H1 (cell line): Measurements from ENCODE around the gene SSTR4. TPM values are rescaled to one million over a fixed set of nuclear protein-coding genes. Genes with fewer than 3 reads are reported as not detected.

Experiments
- CTCF ChIA-PET: fragments of 300-600 bp; sonication (Branson Sonifier 250); formaldehyde crosslinking; loops from one replicate; lab custom pipeline; 2021; ENCODE audit not compliant: partially characterized antibody; lab: Charles Lee
- POLR2A ChIA-PET: fragments of 300-600 bp; sonication (Branson Sonifier 250); formaldehyde crosslinking; loops from one replicate; lab custom pipeline; 2021; ENCODE audit warnings: inconsistent platforms; ENCODE audit not compliant: partially characterized antibody; lab: Charles Lee
- DNase-seq, 2 experiments: peaks; one replicate each; pipeline versions ENCODE4 v3.0.0 to v3.0.0-alpha.2; 2010 to 2022; ENCODE audit warnings: low spot score in 2 of 2, low read depth in 1 of 2, mixed read lengths in 1 of 2
- FAIRE-seq: peaks from 2 replicates; lab custom pipeline; 2011; peaks lifted over from hg19 to GRCh38; lab: Jason Lieb, UNC
- H2AFZ ChIP-seq: 2 replicates; pipeline ENCODE4 v1.8.1; 2012; ENCODE audit warnings: low read length, inconsistent platforms
- H2AK5ac ChIP-seq: 2 replicates; pipeline ENCODE4 v1.6.1; 2013; ENCODE audit warnings: low read depth, low read length
- H2BK120ac ChIP-seq: replicated peaks from 2 replicates; pipeline ENCODE3; 2013; ENCODE audit warnings: low read depth, low read length, inconsistent platforms
- H2BK12ac ChIP-seq: 2 replicates; pipeline ENCODE4 v1.6.1; 2013; ENCODE audit warnings: low read depth, low read length
- H2BK15ac ChIP-seq: 2 replicates; pipeline ENCODE4 v1.6.1; 2013; ENCODE audit warnings: low read length
- H2BK20ac ChIP-seq: 2 replicates; pipeline ENCODE4 v1.6.1; 2013; ENCODE audit warnings: low read length
- H2BK5ac ChIP-seq: 2 replicates; pipeline ENCODE4 v1.6.1; 2013; ENCODE audit warnings: low read depth, low read length
- H3K14ac ChIP-seq: 2 replicates; pipeline ENCODE4 v1.6.1; 2013; ENCODE audit warnings: inconsistent platforms; ENCODE audit not compliant: insufficient read length
- H3K18ac ChIP-seq: 2 replicates; pipeline ENCODE4 v1.6.1; 2013; ENCODE audit warnings: low read length; ENCODE audit errors: extremely low read depth
- H3K23ac ChIP-seq: 2 replicates; pipeline ENCODE4 v1.6.1; 2013; ENCODE audit warnings: inconsistent platforms; ENCODE audit not compliant: insufficient read length
- H3K23me2 ChIP-seq: 2 replicates; pipeline ENCODE4 v1.6.1; 2013; ENCODE audit warnings: low read depth, low read length
- H3K27ac ChIP-seq: 2 replicates; pipeline ENCODE4 v1.6.1; 2011; ENCODE audit warnings: low read depth, low read length, inconsistent platforms
- H3K27me3 ChIP-seq, 4 experiments: replicated peaks in 1 of 4; 1 replicate in 1 of 4; 2 replicates in 3 of 4; pipeline versions ENCODE4 v1.6.1 to v1.8.1; 2011 to 2013; ENCODE audit warnings: low read length in 3 of 4, mild to moderate bottlenecking in 3 of 4, inconsistent platforms in 2 of 4, mixed read lengths in 2 of 4, moderate library complexity in 1 of 4; ENCODE audit not compliant: control insufficient read depth in 3 of 4, insufficient read depth in 3 of 4; ENCODE audit errors: extremely low read depth in 1 of 4
- H3K36me3 ChIP-seq, 4 experiments: 2 replicates each; pipeline versions ENCODE4 v1.6.1 to v1.8.1; 2011 to 2013; ENCODE audit warnings: mild to moderate bottlenecking in 4 of 4, low read length in 3 of 4, moderate library complexity in 2 of 4, control low read depth in 1 of 4, inconsistent platforms in 1 of 4; ENCODE audit not compliant: insufficient read depth in 4 of 4, control insufficient read depth in 2 of 4
- H3K4ac ChIP-seq: replicated peaks from 2 replicates; pipeline ENCODE3; 2013; ENCODE audit warnings: low read length, low read depth, mixed read lengths, inconsistent platforms; ENCODE audit not compliant: insufficient read length
- H3K4me1 ChIP-seq, 4 experiments: replicated peaks in 1 of 4; 1 replicate in 1 of 4; 2 replicates in 3 of 4; pipeline versions ENCODE4 v1.6.1 to v1.8.1; 2011 to 2013; ENCODE audit warnings: low read length in 3 of 4, inconsistent platforms in 2 of 4, mixed read lengths in 1 of 4; ENCODE audit not compliant: insufficient read depth in 4 of 4, control insufficient read depth in 3 of 4
- H3K4me2 ChIP-seq, 2 experiments: 2 replicates each; pipeline versions ENCODE4 v1.6.1 to v1.8.1; 2011 to 2013; ENCODE audit warnings: low read depth in 2 of 2, low read length in 2 of 2, control low read depth in 1 of 2, inconsistent platforms in 1 of 2, mild to moderate bottlenecking in 1 of 2; ENCODE audit not compliant: insufficient read depth in 1 of 2
- H3K4me3 ChIP-seq, 4 experiments: fragments of 200-600, 300-600 bp in 1 of 4; sonication (generic), shearing (Covaris generic), sonication (Bioruptor Twin) in 1 of 4; 2 replicates each; pipeline versions ENCODE4 v1.5.1 to v1.8.1; 2011 to 2016; ENCODE audit warnings: low read length in 4 of 4, low read depth in 3 of 4, control low read depth in 2 of 4, inconsistent platforms in 2 of 4, mild to moderate bottlenecking in 2 of 4, mixed read lengths in 1 of 4, moderate library complexity in 1 of 4; ENCODE audit not compliant: insufficient read depth in 2 of 4; ENCODE audit errors: extremely low read depth in 1 of 4
- H3K56ac ChIP-seq: replicated peaks from 2 replicates; pipeline ENCODE3; 2013; ENCODE audit warnings: low read depth, mild to moderate bottlenecking, mixed read lengths, low read length, inconsistent platforms; ENCODE audit not compliant: insufficient read length
- H3K79me1 ChIP-seq: 2 replicates; pipeline ENCODE4 v1.6.1; 2013; ENCODE audit warnings: low read depth, low read length, control low read depth
- H3K79me2 ChIP-seq, 2 experiments: 2 replicates each; pipeline versions ENCODE4 v1.6.1 to v1.8.1; 2012 to 2013; ENCODE audit warnings: low read length in 2 of 2, mild to moderate bottlenecking in 2 of 2, inconsistent platforms in 1 of 2; ENCODE audit not compliant: insufficient read depth in 2 of 2, control insufficient read depth in 1 of 2
- H3K9ac ChIP-seq, 4 experiments: replicated peaks in 1 of 4; 1 replicate in 1 of 4; 2 replicates in 3 of 4; pipeline versions ENCODE4 v1.6.1 to v1.8.1; 2011 to 2013; ENCODE audit warnings: low read depth in 3 of 4, low read length in 3 of 4, control low read depth in 2 of 4, mild to moderate bottlenecking in 2 of 4, moderate library complexity in 2 of 4, inconsistent platforms in 1 of 4; ENCODE audit errors: extremely low read depth in 1 of 4
- H3K9me3 ChIP-seq, 2 experiments: 2 replicates each; pipeline versions ENCODE4 v1.6.1 to v1.8.1; 2012 to 2013; ENCODE audit warnings: mild to moderate bottlenecking in 2 of 2, moderate library complexity in 2 of 2, control low read depth in 1 of 2, inconsistent platforms in 1 of 2, low read depth in 1 of 2, low read length in 1 of 2, mixed read lengths in 1 of 2; ENCODE audit not compliant: insufficient read depth in 2 of 2
- H4K20me1 ChIP-seq, 2 experiments: replicated peaks in 1 of 2; 2 replicates each; pipeline versions ENCODE3 to v1.8.1; 2011 to 2013; ENCODE audit warnings: inconsistent platforms in 2 of 2, low read length in 2 of 2, mild to moderate bottlenecking in 1 of 2; ENCODE audit not compliant: insufficient read depth in 2 of 2, control insufficient read depth in 1 of 2
- H4K5ac ChIP-seq: 2 replicates; pipeline ENCODE4 v1.6.1; 2013; ENCODE audit warnings: low read length, low read depth, mixed read lengths, inconsistent platforms; ENCODE audit not compliant: insufficient read length
- H4K8ac ChIP-seq: 2 replicates; pipeline ENCODE4 v1.8.0; 2013; ENCODE audit warnings: mild to moderate bottlenecking, moderate library complexity, low read length, inconsistent platforms; ENCODE audit not compliant: insufficient read depth; ENCODE audit errors: extremely low read depth
- H4K91ac ChIP-seq: replicated peaks from 2 replicates; pipeline ENCODE3; 2013; ENCODE audit warnings: low read length, mixed read lengths, inconsistent platforms; ENCODE audit not compliant: insufficient read length
- BRCA1 ChIP-seq: IDR thresholded peaks from 2 replicates; pipeline ENCODE4 v1.6.1; 2012; ENCODE audit warnings: low read depth, low read length, improper control_type of control experiment
- EP300 ChIP-seq, 2 experiments: IDR thresholded peaks; 1 replicate in 1 of 2; 2 replicates in 1 of 2; pipeline ENCODE4 v1.6.1; 2011 to 2012; ENCODE audit warnings: low read depth in 2 of 2, low read length in 2 of 2, mild to moderate bottlenecking in 2 of 2, borderline replicate concordance in 1 of 2, inconsistent platforms in 1 of 2, moderate library complexity in 1 of 2
- EZH2 ChIP-seq: fragments of 200-600 bp; sonication (generic); IDR thresholded peaks from 2 replicates; pipeline ENCODE4 v1.7.1; 2012; ENCODE audit warnings: low read depth, mild to moderate bottlenecking, moderate library complexity, low read length, inconsistent platforms; ENCODE audit not compliant: severe bottlenecking
- GABPA ChIP-seq: IDR thresholded peaks from 2 replicates; pipeline ENCODE4 v1.6.1; 2011; ENCODE audit warnings: mild to moderate bottlenecking, low read length, moderate library complexity, borderline replicate concordance; ENCODE audit not compliant: insufficient read depth
- GTF2F1 ChIP-seq: IDR thresholded peaks from 2 replicates; pipeline ENCODE4 v1.6.1; 2012; ENCODE audit warnings: low read depth, low read length, improper control_type of control experiment, borderline replicate concordance
- HDAC6 ChIP-seq: IDR thresholded peaks from one replicate; pipeline ENCODE4 v1.7.1; 2012; ENCODE audit warnings: low read depth, mild to moderate bottlenecking, inconsistent platforms, low read length, moderate library complexity
- JUN ChIP-seq: IDR thresholded peaks from 2 replicates; pipeline ENCODE4 v1.6.1; 2011; ENCODE audit warnings: low read depth, mild to moderate bottlenecking, improper control_type of control experiment, low read length
- KDM5A ChIP-seq: fragments of 200-600 bp; IDR thresholded peaks from 2 replicates; pipeline ENCODE4 v1.7.1; 2012; ENCODE audit warnings: mild to moderate bottlenecking, low read length, inconsistent platforms, mixed read lengths
- POLR2A ChIP-seq, 2 experiments: IDR thresholded peaks; 1 replicate in 1 of 2; 2 replicates in 1 of 2; pipeline ENCODE4 v1.6.1; 2011; ENCODE audit warnings: low read depth in 2 of 2, low read length in 2 of 2, mild to moderate bottlenecking in 2 of 2; ENCODE audit errors: control extremely low read depth in 1 of 2
- POLR2AphosphoS5 ChIP-seq: IDR thresholded peaks from 2 replicates; pipeline ENCODE4 v1.6.1; 2011; ENCODE audit warnings: low read depth, low read length
- RBBP5 ChIP-seq: IDR thresholded peaks from 2 replicates; pipeline ENCODE4 v1.7.1; 2012; ENCODE audit warnings: low read depth, mild to moderate bottlenecking, inconsistent platforms, low read length, moderate library complexity, borderline replicate concordance
- SP4 ChIP-seq: IDR thresholded peaks from 2 replicates; pipeline ENCODE4 v1.6.1; 2012; ENCODE audit warnings: low read length, inconsistent platforms
- SRF ChIP-seq: IDR thresholded peaks from 2 replicates; pipeline ENCODE4 v1.6.1; 2011; ENCODE audit warnings: mild to moderate bottlenecking, low read depth, low read length, moderate library complexity
- WGBS, 2 experiments: shearing (Covaris generic) in 1 of 2; methylation state at CpG; one replicate each; pipeline versions ENCODE4 v1.1.6 to v1.1.7; 2013 to 2015; ENCODE audit warnings: low lambda C conversion rate in 2 of 2, mixed read lengths in 2 of 2, inconsistent platforms in 1 of 2, low coverage in 1 of 2, missing lambda C conversion rate in 1 of 2; ENCODE audit not compliant: insufficient replicate concordance in 2 of 2, insufficient coverage in 1 of 2, insufficient read length in 1 of 2; ENCODE audit errors: extremely low coverage in 1 of 2, missing lambda C conversion rate in 1 of 2; 5-methylcytosine and 5-hydroxymethylcytosine counted together
- polyA plus RNA-seq, 7 experiments: library from polyadenylated mRNA; depleted of rRNA in 3 of 7; stranded (reverse) in 5 of 7; unstranded in 2 of 7; fragments of >200 nt in 5 of 7; fragments of 200-250 nt in 2 of 7; gene quantifications; 1 replicate in 5 of 7; 2 replicates in 1 of 7; 4 replicates in 1 of 7; pipeline versions ENCODE4 v1.2.1 to v1.2.3, GENCODE V29; 2011 to 2013; ENCODE audit warnings: missing spikeins in 2 of 7, mixed read lengths in 2 of 7
- total RNA-seq: library from RNA; stranded (reverse); fragmentation: NEBNext Ultra II Directional; extraction: Animal tissue kit (Norgen Biotek cat#: 25700); gene quantifications from 2 replicates; pipeline ENCODE4 v1.2.1, GENCODE V29; 2021
- TF ChIP-seq, protein P1 (sequence below): IDR thresholded peaks from 2 replicates; pipeline ENCODE4 v1.6.1; 2011; ENCODE audit warnings: low read depth, mild to moderate bottlenecking, low read length; ENCODE audit not compliant: insufficient read depth
- TF ChIP-seq, protein P2 (sequence below): IDR thresholded peaks from 2 replicates; pipeline ENCODE4 v1.6.1; 2012; ENCODE audit warnings: inconsistent platforms

Gene SSTR4
- total and polyA plus RNA-seq, 2 of the 8 experiments (the other 6 are each of a cell fraction or from before 2014, with no cell fraction given): 0.05 TPM; not detected in 1

DNA sequence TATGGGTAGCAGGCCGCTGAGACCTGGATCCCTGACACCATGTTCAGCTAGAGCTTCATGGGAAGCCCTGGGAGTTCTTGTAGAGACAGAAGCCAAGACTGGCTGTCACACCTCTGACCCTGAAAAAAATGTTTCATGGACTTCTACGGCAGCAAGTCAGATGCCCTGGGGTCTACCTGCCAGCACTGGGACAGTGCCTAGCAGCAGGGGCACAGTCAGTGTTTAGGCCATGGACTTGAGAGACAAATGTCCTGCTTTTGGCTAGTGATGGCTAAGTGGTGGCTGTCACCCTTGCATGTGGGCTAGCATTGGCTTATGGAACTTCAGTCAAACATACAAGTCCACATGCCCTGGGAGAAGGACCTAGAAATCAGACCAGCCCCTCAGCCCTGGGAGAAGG is 41.3 kb upstream of the SSTR4 start:
- Histone ChIP-seq H3K14ac (no peak overlapping the region), H4K5ac (no peak overlapping the region), H2BK15ac (no peak overlapping the region), H3K23me2 (no peaks in the 10 kb centered on the region), H3K36me3 (no peaks in the 10 kb centered on the region), H3K9ac (no peak overlapping the region), H3K4ac (no peak overlapping the region), H3K27ac (no peak overlapping the region), H3K4me1 (no peaks in the 10 kb centered on the region), H4K20me1 (no peaks in the 10 kb centered on the region), H2AFZ (no peak overlapping the region), H3K79me1 (no peaks in the 10 kb centered on the region), H3K4me3 (no peak overlapping the region; a peak in 1 of 8 replicates), H2BK120ac (no peak overlapping the region), H2BK20ac (no peak overlapping the region), H4K91ac (no peak overlapping the region), H2AK5ac (no peak overlapping the region), H3K23ac (no peak overlapping the region), H2BK12ac (no peak overlapping the region), H4K8ac (no peak overlapping the region), H3K9me3 (peaks cover 12 to 18% of the 10 kb centered on the region in 2 experiments), H3K4me2 (no peak overlapping the region), H3K79me2 (no peaks in the 10 kb centered on the region), H3K56ac (no peak overlapping the region), H3K27me3 (no peaks in the 10 kb centered on the region), H2BK5ac (no peak overlapping the region), H3K18ac (no peak overlapping the region)
- no peak for DNase-seq
- POLR2A ChIA-PET: no interaction called here
- no peak for FAIRE-seq
- 95% methylated on average over 2 of the region's 2 CpGs; no CpG with 5 or more reads in 1 of the 2 experiments for WGBS, 2 experiments
- CTCF ChIA-PET: no interaction called here
- TF ChIP-seq, protein P1, sequence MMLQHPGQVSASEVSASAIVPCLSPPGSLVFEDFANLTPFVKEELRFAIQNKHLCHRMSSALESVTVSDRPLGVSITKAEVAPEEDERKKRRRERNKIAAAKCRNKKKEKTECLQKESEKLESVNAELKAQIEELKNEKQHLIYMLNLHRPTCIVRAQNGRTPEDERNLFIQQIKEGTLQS: no peak
- TF ChIP-seq SRF (no peak), GTF2F1 (no peak), EP300 (IDR thresholded peaks at IDR 0.05; ENCODE audit: borderline replicate concordance in 1 of 2, low read depth in 2 of 2, low read length in 2 of 2) (no peak), POLR2AphosphoS5 (no peak), KDM5A (no peak), GABPA (no peak), SP4 (no peak), RBBP5 (no peak), JUN (no peak), BRCA1 (no peak), POLR2A (IDR thresholded peaks at IDR 0.05; ENCODE audit: control extremely low read depth in 1 of 2, low read depth in 2 of 2, low read length in 2 of 2) (no peak), HDAC6 (no peak), EZH2 (no peak)
- TF ChIP-seq, protein P2, sequence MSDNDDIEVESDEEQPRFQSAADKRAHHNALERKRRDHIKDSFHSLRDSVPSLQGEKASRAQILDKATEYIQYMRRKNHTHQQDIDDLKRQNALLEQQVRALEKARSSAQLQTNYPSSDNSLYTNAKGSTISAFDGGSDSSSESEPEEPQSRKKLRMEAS: no peak
